Omental fat pad (tissue), 4 donors: ENCODE measurements around the gene TFAP2B. TPM values are rescaled to one million over a fixed set of nuclear protein-coding genes. Genes with fewer than 3 reads are reported as not detected.

Experiments used
- ATAC-seq: fragments of 150-250 bp; one replicate; pipeline ENCODE4 v1.9.1; 2016; ENCODE audit warnings: mild to moderate bottlenecking, moderate library complexity; ENCODE audit not compliant: low FRiP score
- DNase-seq: peaks from one replicate; pipeline ENCODE4 v3.0.0-alpha.2; 2019; ENCODE audit warnings: low spot score
- CTCF ChIP-seq, 3 donors: fragments of 450-650 bp; IDR thresholded peaks; one replicate each; pipeline ENCODE4 v1.5.1; 2016 to 2017; ENCODE audit warnings: antibody characterized with exemption in 3 of 3, mild to moderate bottlenecking in 3 of 3, moderate library complexity in 2 of 3
- total RNA-seq, 4 donors: library from RNA; depleted of rRNA; stranded (reverse); fragments of >200 nt; gene quantifications; one replicate each; pipeline ENCODE4 v1.1.0, GENCODE V29; 2016

The TFAP2B gene
- total RNA-seq, 4 donors from 2014 or later, result not detected

GRCh38 chr6:50819466-50819903 is 814 bp downstream of the TFAP2B start:
- no peak for ATAC-seq
- DNase-seq, result no peak

GRCh38 chr6:50819904-50820868 is 1.5 kb downstream of the TFAP2B start:
- TF ChIP-seq CTCF (IDR thresholded peaks at IDR 0.05), result no peak
- ATAC-seq (no peak), DNase-seq (no peak)

More at GRCh38 chr6:50819466-50819903, 814 bp downstream of the TFAP2B start:
- TF ChIP-seq CTCF (IDR thresholded peaks at IDR 0.05), result no peak

GRCh38 chr6:50820869-50821264 is 2.2 kb downstream of the TFAP2B start:
- TF ChIP-seq CTCF (IDR thresholded peaks at IDR 0.05), result no peak
- ATAC-seq, result no peak
- DNase-seq, result no peak

GRCh38 chr6:50821441-50822077 is 2.9 kb downstream of the TFAP2B start:
- TF ChIP-seq CTCF (IDR thresholded peaks at IDR 0.05), result no peak
- no peak for ATAC-seq
- no peak for DNase-seq

GRCh38 chr6:50822078-50822476 is 3.4 kb downstream of the TFAP2B start:
- no peak for ATAC-seq
- no peak for DNase-seq
- TF ChIP-seq CTCF (IDR thresholded peaks at IDR 0.05), result no peak

GRCh38 chr6:50823094-50823920 is 4.6 kb downstream of the TFAP2B start:
- DNase-seq, result no peak
- no peak for ATAC-seq
- no peak for TF ChIP-seq CTCF (IDR thresholded peaks at IDR 0.05)
